ENCODE results near the gene PRLR. TPM values are rescaled to one million over a fixed set of nuclear protein-coding genes. Genes with fewer than 3 reads are reported as not detected.

The PRLR gene
- total RNA-seq, 1 donor from 2014 or later, result not detected

DNA sequence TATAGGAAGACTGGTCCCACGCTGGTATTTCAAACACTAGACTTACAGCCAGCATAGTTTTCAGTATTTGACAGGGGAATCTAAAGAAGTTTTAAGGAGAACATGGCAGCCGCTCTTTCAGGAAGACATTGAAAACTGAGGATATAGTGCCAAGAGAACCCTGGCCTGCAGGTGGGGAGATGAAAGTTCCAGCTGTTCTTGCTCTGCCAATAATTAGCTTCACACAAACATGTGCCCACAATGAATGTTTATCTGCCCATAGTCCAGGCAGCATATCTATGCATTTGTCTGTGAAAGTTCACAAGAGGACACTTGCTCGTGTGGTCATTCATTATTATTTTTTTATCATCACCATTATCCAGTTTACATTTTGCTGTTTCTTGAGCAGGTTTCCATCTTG, 134.9 kb downstream of the PRLR start:
- DNase-seq (ENCODE audit: low read depth), result no peak
- H3K27me3 ChIP-seq (ENCODE audit: control insufficient read depth, insufficient read depth, low read length), result no peaks in the 10 kb centered on the region

DNA sequence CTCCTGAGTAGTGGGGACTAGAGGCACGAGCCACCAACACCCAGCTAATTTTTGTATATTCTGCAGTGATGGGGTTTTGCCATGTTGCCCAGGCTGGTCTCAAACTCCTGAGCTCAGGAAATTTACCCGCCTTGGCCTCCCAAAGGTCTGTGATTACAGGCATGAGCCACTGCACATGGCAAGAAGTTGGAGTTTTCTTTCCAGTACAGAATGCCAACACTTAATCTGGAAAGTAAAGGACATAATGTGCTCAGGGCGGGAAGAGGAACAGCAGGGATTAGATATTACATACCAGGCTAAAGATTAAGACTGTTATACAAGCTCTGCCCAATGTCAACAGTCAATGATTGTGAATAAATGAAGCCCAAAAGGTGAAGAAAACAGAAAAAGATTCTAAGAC, 135.3 kb downstream of the PRLR start:
- DNase-seq (ENCODE audit: low read depth), result no peak
- Histone ChIP-seq H3K27me3 (ENCODE audit: control insufficient read depth, insufficient read depth, low read length) (no peaks in the 10 kb centered on the region), H3K4me3 (ENCODE audit: low read depth, low read length) (no peak overlapping the region), H3K36me3 (ENCODE audit: control insufficient read depth, insufficient read depth, low read length) (no peaks in the 10 kb centered on the region)
- TF ChIP-seq, protein P1, sequence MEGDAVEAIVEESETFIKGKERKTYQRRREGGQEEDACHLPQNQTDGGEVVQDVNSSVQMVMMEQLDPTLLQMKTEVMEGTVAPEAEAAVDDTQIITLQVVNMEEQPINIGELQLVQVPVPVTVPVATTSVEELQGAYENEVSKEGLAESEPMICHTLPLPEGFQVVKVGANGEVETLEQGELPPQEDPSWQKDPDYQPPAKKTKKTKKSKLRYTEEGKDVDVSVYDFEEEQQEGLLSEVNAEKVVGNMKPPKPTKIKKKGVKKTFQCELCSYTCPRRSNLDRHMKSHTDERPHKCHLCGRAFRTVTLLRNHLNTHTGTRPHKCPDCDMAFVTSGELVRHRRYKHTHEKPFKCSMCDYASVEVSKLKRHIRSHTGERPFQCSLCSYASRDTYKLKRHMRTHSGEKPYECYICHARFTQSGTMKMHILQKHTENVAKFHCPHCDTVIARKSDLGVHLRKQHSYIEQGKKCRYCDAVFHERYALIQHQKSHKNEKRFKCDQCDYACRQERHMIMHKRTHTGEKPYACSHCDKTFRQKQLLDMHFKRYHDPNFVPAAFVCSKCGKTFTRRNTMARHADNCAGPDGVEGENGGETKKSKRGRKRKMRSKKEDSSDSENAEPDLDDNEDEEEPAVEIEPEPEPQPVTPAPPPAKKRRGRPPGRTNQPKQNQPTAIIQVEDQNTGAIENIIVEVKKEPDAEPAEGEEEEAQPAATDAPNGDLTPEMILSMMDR (IDR thresholded peaks at IDR 0.05; ENCODE audit: insufficient read depth, low read length, severe bottlenecking), result no peak
- no peak for FAIRE-seq

More for the DNA sequence above, 134.9 kb downstream of the PRLR start:
- Histone ChIP-seq H3K36me3 (ENCODE audit: control insufficient read depth, insufficient read depth, low read length) (no peaks in the 10 kb centered on the region), H3K4me3 (ENCODE audit: low read depth, low read length) (no peak overlapping the region)
- TF ChIP-seq, protein P1 (IDR thresholded peaks at IDR 0.05; ENCODE audit: insufficient read depth, low read length, severe bottlenecking), result no peak
- no peak for FAIRE-seq

DNA sequence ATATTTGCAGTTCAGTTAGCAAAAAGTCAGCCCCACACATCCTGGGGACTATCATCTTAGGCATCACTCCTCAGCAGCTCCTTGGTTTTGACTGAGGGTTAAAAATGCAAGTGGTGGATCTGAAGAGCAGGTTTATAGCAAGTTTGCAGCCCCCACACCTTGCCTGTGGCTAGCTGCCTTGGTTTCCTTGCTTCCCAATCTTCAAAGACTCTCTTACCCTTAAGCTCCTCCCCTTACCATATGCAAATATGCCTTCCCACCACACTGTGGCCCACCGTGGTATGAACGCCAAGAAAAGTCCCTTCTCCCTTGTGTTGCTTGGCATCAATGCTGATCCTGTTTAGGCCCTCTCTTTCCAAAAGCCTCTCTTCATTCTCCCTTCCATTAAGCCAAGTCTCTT, 137.6 kb downstream of the PRLR start:
- TF ChIP-seq, protein P1 (IDR thresholded peaks at IDR 0.05; ENCODE audit: insufficient read depth, low read length, severe bottlenecking), result no peak
- H3K27me3 ChIP-seq (ENCODE audit: control insufficient read depth, insufficient read depth, low read length), result no peaks in the 10 kb centered on the region
- no peaks in the 10 kb centered on the region for H3K36me3 ChIP-seq (ENCODE audit: control insufficient read depth, insufficient read depth, low read length)
- no peak for DNase-seq (ENCODE audit: low read depth)
- no peak overlapping the region for H3K4me3 ChIP-seq (ENCODE audit: low read depth, low read length)
- FAIRE-seq, result no peak

DNA sequence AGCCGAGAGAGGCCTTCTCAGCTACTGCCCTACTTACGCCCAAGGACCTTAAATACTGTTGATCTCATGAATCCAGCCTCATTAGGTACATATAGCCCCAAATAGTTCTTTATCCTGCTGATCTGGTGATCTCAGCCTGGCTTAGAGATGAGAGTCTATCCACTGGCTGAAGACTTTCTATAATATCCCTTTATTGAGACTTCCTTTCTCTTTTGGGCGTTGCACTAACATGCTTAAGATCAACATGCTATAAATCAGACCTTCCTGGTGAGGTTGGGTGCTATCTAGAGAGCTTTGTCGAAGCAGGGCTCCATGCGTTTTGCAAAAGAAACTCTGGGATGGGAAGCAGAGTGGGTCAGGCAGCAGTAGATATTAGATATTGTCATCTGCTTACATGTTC, 138.6 kb downstream of the PRLR start:
- no peak for FAIRE-seq
- no peak overlapping the region for H3K4me3 ChIP-seq (ENCODE audit: low read depth, low read length)
- H3K36me3 ChIP-seq (ENCODE audit: control insufficient read depth, insufficient read depth, low read length), result no peaks in the 10 kb centered on the region
- DNase-seq (ENCODE audit: low read depth), result no peak
- TF ChIP-seq, protein P1 (IDR thresholded peaks at IDR 0.05; ENCODE audit: insufficient read depth, low read length, severe bottlenecking), result no peak
- H3K27me3 ChIP-seq (ENCODE audit: control insufficient read depth, insufficient read depth, low read length), result no peaks in the 10 kb centered on the region

DNA sequence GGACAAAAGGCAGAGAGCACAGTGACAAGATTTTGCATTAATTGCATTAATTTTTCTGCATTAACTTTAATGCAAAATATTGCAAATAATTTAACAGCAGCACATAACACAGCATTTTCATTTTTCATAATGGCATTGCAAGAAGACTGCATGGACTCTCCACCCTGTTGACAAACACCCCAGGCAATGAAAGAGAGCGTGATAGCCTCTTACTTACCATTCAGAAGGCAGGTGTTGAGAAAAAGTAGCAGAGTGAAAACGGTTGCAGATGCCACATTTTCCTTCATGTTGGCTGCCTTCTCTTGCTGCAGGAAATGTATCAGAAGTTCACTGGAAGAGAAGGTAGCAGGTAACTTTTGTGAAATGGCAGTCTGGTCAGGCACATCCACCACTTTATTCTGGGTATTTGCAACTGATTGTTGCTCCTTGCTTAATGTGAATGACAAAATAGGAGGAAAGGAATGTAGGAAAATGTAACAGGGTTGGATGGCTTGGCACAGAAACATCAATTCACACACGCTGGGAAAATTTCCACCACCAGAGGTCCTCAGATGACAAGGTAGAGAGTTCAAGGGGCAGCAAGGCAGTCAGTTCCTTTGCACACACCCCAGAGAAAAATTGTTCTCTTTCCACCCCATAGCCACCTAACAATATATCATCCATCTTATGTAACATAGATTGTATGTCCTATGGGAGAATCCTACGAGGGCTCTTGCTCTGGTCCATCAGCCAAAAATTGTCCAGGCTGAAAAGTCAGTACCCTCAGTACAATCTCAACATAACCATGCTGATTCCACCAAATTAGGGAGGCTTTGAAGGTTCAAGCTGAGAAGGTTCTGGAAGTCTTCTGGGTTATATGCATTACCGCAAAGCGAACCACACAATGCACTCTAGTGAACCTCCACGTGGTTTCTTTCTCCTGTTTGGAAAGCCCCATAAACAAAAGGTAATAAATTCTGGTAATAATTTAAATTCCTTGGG, 140.7 kb downstream of the PRLR start:
- TF ChIP-seq, protein P1 (IDR thresholded peaks at IDR 0.05; ENCODE audit: insufficient read depth, low read length, severe bottlenecking), result peak; percentile 72
- H3K36me3 ChIP-seq (ENCODE audit: control insufficient read depth, insufficient read depth, low read length), result no peaks in the 10 kb centered on the region
- no peaks in the 10 kb centered on the region for H3K27me3 ChIP-seq (ENCODE audit: control insufficient read depth, insufficient read depth, low read length)
- DNase-seq (ENCODE audit: low read depth) (peak; percentile 33), FAIRE-seq (no peak)
- H3K4me3 ChIP-seq (ENCODE audit: low read depth, low read length), result no peak overlapping the region
